ENCODE measurements around the gene CACNA1H.

The CACNA1H gene

DNA sequence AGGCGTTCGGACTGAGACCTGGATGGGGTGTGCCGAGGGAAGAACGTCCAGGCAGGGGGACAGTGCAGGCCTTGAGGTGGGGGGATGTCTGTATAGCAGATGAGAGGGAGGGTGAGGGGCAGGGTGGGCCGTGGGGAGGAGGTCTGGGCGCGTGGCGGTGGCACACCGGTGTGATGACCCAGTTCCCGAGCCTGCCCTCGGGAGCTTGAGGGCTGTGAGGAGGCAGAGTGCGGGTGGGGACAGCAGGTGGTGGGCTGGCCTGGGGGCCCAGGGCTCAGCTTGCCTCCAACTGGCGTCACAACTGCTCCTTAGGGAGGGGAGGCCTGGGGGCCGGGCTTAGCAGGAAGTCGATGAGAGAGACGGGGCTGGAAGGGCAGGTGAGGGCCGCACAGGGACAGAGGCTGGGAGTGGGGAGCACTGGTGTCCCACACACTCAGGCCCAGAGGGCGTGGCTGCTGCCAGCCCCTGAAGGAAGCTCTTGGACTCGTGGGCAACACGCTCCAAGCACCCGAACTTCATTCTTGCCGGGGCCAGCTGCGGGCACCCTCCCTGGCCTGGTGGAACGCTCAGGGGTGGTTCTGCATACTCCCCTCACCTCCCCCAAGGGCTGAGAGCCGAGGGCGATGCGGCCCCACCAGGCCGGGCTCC lies 6.5 kb downstream of the CACNA1H start:
- ChIA-PET CTCF (interaction anchor here (1.0 kb wide), 1 partner anchor 103 kb away, joined by 4 read pairs; no protein-coding TSS in a partner anchor), POLR2A (no interaction called here)
- no peak for DNase-seq (ENCODE audit: extremely low spot score)
- no peak for TF ChIP-seq ZNF384 (IDR thresholded peaks at IDR 0.05)

DNA sequence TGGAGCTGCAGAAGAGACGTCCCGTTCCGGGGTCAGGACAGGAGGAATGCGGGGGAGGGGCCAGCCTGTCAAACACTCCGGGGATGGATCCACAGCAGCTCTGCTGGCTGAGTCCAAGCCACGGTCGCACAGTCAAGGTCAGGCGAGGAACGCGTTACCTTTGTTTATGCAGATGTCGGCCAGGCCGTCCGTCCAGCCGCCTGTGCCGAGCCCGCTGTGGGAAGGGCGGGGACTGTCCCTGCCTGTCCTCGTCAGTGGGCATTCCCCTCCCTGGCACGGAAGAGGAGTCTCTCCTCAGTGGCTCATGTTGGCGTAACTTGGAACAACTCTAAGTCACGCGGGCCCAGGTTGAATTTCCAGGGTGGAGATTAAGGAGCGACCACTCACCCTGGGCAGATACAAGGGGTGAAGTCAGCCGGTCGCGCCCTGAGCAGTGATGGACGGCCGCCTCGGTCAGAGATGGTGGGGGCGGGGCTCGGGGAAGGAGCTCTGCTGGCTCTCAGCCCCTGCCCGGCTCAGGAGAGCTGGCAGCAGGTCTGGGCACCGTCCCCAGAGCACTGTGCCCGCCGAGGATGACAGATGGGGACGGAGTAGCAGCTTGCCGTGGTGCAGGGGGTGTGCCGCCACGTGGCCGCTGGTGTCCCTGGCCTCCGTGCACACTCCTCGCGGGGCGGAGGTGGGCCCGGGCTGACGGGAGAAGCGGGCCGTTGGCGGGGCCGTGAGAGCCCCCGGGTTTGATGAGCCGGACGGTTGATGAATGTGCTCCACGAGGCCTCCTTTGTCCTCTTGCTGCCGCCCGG lies 7.3 kb downstream of the CACNA1H start:
- DNase-seq (ENCODE audit: extremely low spot score): no peak
- TF ChIP-seq TARDBP (IDR thresholded peaks at IDR 0.05) (no peak), BHLHE40 (IDR thresholded peaks at IDR 0.05; ENCODE audit: borderline replicate concordance) (no peak), L3MBTL2 (conservative IDR thresholded peaks at IDR 0.05) (no peak), FOXK2 (IDR thresholded peaks at IDR 0.05) (no peak), HDGF (IDR thresholded peaks at IDR 0.05; ENCODE audit: borderline replicate concordance) (no peak), FOXM1 (IDR thresholded peaks at IDR 0.05; ENCODE audit: borderline replicate concordance) (no peak), ELF4 (IDR thresholded peaks at IDR 0.05) (no peak), LEF1 (IDR thresholded peaks at IDR 0.05; ENCODE audit: borderline replicate concordance) (no peak), ARNT (IDR thresholded peaks at IDR 0.05) (no peak), CTBP1 (IDR thresholded peaks at IDR 0.05; ENCODE audit: borderline replicate concordance) (no peak), SP1 (IDR thresholded peaks at IDR 0.05) (no peak), FOXA1 (IDR thresholded peaks at IDR 0.05) (no peak), ZNF384 (IDR thresholded peaks at IDR 0.05) (no peak), SUZ12 (IDR thresholded peaks at IDR 0.05) (no peak), NFRKB (IDR thresholded peaks at IDR 0.05) (no peak)
- TF ChIP-seq, protein P1, sequence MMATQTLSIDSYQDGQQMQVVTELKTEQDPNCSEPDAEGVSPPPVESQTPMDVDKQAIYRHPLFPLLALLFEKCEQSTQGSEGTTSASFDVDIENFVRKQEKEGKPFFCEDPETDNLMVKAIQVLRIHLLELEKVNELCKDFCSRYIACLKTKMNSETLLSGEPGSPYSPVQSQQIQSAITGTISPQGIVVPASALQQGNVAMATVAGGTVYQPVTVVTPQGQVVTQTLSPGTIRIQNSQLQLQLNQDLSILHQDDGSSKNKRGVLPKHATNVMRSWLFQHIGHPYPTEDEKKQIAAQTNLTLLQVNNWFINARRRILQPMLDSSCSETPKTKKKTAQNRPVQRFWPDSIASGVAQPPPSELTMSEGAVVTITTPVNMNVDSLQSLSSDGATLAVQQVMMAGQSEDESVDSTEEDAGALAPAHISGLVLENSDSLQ (IDR thresholded peaks at IDR 0.05): no peak
- ChIA-PET POLR2A (no interaction called here), CTCF (interaction anchor here (1.0 kb wide), 1 partner anchor 104 kb away, joined by 4 read pairs; no protein-coding TSS in a partner anchor)

DNA sequence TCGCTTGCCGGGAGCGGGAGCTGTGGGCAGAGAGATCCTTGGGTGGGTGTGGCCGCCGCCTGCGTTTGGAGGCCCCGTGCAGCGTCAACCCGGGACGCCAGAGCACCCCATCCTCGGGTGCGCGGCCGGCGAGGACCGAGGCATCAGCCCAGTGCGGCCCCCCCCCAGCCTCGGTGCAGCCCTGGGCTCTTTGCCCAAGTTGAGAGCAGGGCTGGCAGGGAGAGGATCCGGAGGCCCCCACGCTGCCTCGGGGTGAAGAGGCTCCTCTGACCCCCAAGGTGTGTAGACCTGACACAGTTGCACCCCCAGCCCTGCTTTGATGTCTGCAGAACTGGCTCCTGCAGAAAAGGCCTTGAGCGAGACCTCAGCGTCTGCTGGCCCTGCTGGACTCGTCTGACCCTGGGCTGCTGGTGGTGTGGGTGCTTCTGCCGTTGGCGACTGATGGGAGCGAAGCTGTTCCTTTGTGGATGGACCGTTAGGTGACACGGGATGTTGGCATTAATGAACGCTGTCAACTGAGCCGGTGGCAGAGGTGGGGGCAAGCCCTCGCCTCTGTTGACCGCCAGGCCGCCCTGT lies 8.0 kb downstream of the CACNA1H start:
- CTCF ChIA-PET: interaction anchor here (1.0 kb wide), 1 partner anchor 105 kb away, joined by 4 read pairs; no protein-coding TSS in a partner anchor
- TF ChIP-seq ARNT (IDR thresholded peaks at IDR 0.05) (no peak), L3MBTL2 (conservative IDR thresholded peaks at IDR 0.05) (no peak), ZNF384 (IDR thresholded peaks at IDR 0.05) (no peak), FOXM1 (IDR thresholded peaks at IDR 0.05; ENCODE audit: borderline replicate concordance) (no peak), BHLHE40 (IDR thresholded peaks at IDR 0.05; ENCODE audit: borderline replicate concordance) (no peak), SP1 (IDR thresholded peaks at IDR 0.05) (no peak), NFRKB (IDR thresholded peaks at IDR 0.05) (no peak), LEF1 (IDR thresholded peaks at IDR 0.05; ENCODE audit: borderline replicate concordance) (no peak), ELF4 (IDR thresholded peaks at IDR 0.05) (no peak), TARDBP (IDR thresholded peaks at IDR 0.05) (no peak), FOXA1 (IDR thresholded peaks at IDR 0.05) (no peak), FOXK2 (IDR thresholded peaks at IDR 0.05) (no peak), SUZ12 (IDR thresholded peaks at IDR 0.05) (no peak), HDGF (IDR thresholded peaks at IDR 0.05; ENCODE audit: borderline replicate concordance) (no peak), CTBP1 (IDR thresholded peaks at IDR 0.05; ENCODE audit: borderline replicate concordance) (no peak)
- TF ChIP-seq, protein P1 (IDR thresholded peaks at IDR 0.05): no peak
- POLR2A ChIA-PET: no interaction called here
- no peak for DNase-seq (ENCODE audit: extremely low spot score)

DNA sequence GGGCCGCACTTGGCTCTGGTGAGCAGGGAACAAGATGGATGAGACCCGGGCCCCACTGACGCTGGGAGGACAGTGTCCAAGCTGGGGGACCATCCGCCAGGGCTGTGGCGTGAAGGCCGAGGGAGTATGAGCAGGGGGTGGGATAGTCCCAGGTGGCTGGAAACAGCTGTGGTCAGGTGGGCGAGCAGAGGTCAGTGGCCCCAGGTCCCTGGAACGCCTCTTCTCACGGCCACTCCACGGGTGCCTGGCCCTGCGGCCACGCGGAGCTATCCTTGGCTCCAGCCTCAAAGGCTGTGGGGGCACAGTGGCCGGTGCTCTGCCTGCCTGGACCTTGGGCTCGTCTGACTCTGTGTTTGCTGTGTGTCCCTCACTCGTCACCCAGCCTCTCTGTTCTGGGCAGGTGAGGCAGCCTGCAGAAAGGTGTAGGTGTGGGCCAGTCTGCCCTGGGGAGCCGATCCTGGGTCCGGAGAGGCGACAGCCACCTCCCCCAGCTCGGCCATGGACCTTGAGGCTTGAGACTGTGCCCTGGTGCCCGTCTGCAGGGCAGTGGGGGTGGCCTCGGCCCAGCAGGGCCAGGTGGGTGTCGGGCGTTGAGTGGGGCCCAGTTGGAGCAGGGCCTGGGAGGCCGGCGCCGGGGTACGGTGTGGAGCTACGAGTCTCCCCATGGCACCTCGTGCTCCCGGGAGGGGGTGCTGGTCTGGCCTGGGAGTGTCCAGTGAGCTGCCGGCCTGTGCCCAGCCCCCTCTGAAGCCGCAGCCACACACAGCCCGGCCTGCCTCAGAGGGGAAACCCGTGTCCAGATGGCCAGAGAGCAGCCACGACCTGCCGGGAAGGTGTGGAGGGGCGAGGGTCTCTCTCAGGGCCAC lies 10.0 kb downstream of the CACNA1H start:
- TF ChIP-seq LEF1 (IDR thresholded peaks at IDR 0.05; ENCODE audit: borderline replicate concordance): no peak
- TF ChIP-seq BHLHE40 (IDR thresholded peaks at IDR 0.05; ENCODE audit: borderline replicate concordance): no peak
- TF ChIP-seq L3MBTL2 (conservative IDR thresholded peaks at IDR 0.05): no peak
- no peak for TF ChIP-seq HDGF (IDR thresholded peaks at IDR 0.05; ENCODE audit: borderline replicate concordance)
- TF ChIP-seq FOXK2 (IDR thresholded peaks at IDR 0.05): no peak
- no peak for TF ChIP-seq ARNT (IDR thresholded peaks at IDR 0.05)
- TF ChIP-seq, protein P1 (IDR thresholded peaks at IDR 0.05): no peak
- no peak for TF ChIP-seq SUZ12 (IDR thresholded peaks at IDR 0.05)
- no peak for TF ChIP-seq ZNF384 (IDR thresholded peaks at IDR 0.05)
- no peak for TF ChIP-seq FOXA1 (IDR thresholded peaks at IDR 0.05)
- TF ChIP-seq TARDBP (IDR thresholded peaks at IDR 0.05): no peak
- no peak for TF ChIP-seq ELF4 (IDR thresholded peaks at IDR 0.05)
- TF ChIP-seq NFRKB (IDR thresholded peaks at IDR 0.05): no peak
- no peak for TF ChIP-seq FOXM1 (IDR thresholded peaks at IDR 0.05; ENCODE audit: borderline replicate concordance)
- no peak for TF ChIP-seq SP1 (IDR thresholded peaks at IDR 0.05)
- TF ChIP-seq CTBP1 (IDR thresholded peaks at IDR 0.05; ENCODE audit: borderline replicate concordance): no peak
- ChIA-PET POLR2A (interaction anchor here (0.6 kb wide), 1 partner anchor 17 kb away, joined by 3 read pairs; no protein-coding TSS in a partner anchor), CTCF (no interaction called here)
- DNase-seq (ENCODE audit: extremely low spot score): no peak
